ENCODE results near the gene XAB2. TPM values are rescaled to one million over a fixed set of nuclear protein-coding genes. Genes with fewer than 3 reads are reported as not detected.
A peak's percentile ranks its signal among the peaks of the same experiment; 100 is the strongest.

Gene XAB2
- total RNA-seq, 2 experiments from 2014 or later = 118 to 121 TPM

DNA sequence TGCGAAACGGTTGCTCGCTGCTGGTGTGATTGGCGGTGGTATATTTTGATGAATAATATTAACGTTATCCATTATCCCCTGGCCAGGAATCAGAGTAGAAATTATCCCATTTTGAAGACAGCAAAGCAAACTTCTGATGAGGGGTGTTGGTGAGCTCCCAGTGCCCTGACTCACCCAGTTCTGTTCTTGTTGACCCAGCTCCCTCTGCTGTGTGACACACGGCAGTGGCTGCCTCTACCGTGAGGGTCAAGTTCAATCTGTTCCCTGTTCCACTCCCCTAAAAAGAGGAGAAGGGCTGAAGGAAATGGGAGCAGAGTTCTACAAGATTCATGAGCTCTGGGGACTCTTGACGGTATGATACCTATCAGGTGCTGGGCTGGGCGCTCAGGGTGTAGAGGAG, 31.7 kb downstream of the XAB2 start:
- no peak for DNase-seq
- Histone ChIP-seq H3K4me3 (ENCODE audit: low read length) (no peak overlapping the region), H3K9me3 (ENCODE audit: control insufficient read depth in 1 of 2, insufficient read depth in 1 of 2, low read length in 2 of 2) (peaks cover 0 to 8% of the 10 kb centered on the region in 2 experiments), H3K27ac (ENCODE audit: low read depth in 1 of 2, low read length in 2 of 2) (no peak overlapping the region), H3K36me3 (ENCODE audit: insufficient read depth, low read length) (no peaks in the 10 kb centered on the region), H3K27me3 (ENCODE audit: control insufficient read depth in 1 of 2, insufficient read depth in 2 of 2, low read length in 2 of 2) (peaks cover 30 to 32% of the 10 kb centered on the region in 2 experiments), H3K4me1 (ENCODE audit: insufficient read depth, low read length) (peaks cover 11% of the 10 kb centered on the region)
- TF ChIP-seq, protein P1, sequence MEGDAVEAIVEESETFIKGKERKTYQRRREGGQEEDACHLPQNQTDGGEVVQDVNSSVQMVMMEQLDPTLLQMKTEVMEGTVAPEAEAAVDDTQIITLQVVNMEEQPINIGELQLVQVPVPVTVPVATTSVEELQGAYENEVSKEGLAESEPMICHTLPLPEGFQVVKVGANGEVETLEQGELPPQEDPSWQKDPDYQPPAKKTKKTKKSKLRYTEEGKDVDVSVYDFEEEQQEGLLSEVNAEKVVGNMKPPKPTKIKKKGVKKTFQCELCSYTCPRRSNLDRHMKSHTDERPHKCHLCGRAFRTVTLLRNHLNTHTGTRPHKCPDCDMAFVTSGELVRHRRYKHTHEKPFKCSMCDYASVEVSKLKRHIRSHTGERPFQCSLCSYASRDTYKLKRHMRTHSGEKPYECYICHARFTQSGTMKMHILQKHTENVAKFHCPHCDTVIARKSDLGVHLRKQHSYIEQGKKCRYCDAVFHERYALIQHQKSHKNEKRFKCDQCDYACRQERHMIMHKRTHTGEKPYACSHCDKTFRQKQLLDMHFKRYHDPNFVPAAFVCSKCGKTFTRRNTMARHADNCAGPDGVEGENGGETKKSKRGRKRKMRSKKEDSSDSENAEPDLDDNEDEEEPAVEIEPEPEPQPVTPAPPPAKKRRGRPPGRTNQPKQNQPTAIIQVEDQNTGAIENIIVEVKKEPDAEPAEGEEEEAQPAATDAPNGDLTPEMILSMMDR (IDR thresholded peaks at IDR 0.05) = no peak
- POLR2A ChIA-PET = interaction anchor here (0.6 to 0.9 kb wide), 2 partner anchors 32 to 798 kb away, joined by 3 to 4 read pairs; partner anchors contain the start of genes PET100 and XAB2
- Mint-ChIP-seq H3K27ac (no peak overlapping the region), H3K36me3 (ENCODE audit: low read depth) (no peaks in the 10 kb centered on the region), H3K4me1 (ENCODE audit: low read depth) (peaks cover 5% of the 10 kb centered on the region), H3K27me3 (peaks cover 57% of the 10 kb centered on the region), H3K4me3 (peak overlapping the region; percentile 20), H3K9me3 (no peaks in the 10 kb centered on the region)
- ATAC-seq (ENCODE audit: poor library complexity) = no peak
- CTCF ChIA-PET = no interaction called here
- intact Hi-C loops (cut with DNase I, micrococcal nuclease) = no loop called here

DNA sequence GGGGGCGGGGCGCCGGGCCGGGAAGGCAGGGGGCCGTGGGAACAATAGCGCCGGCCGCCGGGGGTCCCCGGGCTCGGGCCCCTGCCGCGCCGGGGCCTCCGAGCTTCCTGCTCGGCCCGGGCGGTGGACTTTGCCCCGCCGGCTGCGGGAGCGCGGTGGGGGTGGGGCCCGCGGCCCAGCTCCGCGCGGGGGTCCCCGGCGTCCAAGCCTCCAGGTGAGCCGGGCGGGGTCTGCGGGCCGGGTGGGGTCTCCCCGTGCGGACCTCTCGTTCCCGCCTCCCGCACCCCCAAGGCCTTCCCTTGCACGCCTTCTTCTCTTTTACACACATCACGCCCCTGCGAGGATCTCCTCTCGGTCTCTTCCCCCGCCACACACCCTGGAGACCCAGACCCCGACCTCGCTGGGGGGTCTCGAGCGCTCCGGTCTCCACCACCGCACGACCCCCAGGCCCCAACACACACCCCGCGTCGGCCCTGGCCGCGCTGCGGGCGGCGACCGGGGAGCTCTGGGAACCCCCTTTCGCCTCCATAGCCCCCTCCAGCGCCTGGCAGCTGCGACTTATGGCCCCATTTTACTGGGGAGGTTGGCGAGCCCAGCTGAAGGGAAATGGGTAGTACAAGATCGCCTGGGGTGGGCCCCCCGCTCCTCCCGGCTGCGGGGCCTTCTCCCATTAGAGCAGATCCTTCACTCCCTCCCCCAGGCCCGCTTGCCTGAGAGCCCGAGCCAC, 33.0 kb downstream of the XAB2 start:
- H3K27ac Mint-ChIP-seq = no peak overlapping the region
- no peak for ATAC-seq (ENCODE audit: poor library complexity)
- Histone ChIP-seq H3K27ac (ENCODE audit: low read depth in 1 of 2, low read length in 2 of 2) (no peak overlapping the region), H3K4me1 (ENCODE audit: insufficient read depth, low read length) (peaks cover 11% of the 10 kb centered on the region), H3K36me3 (ENCODE audit: insufficient read depth, low read length) (no peaks in the 10 kb centered on the region), H3K9me3 (ENCODE audit: control insufficient read depth in 1 of 2, insufficient read depth in 1 of 2, low read length in 2 of 2) (peaks cover 0 to 8% of the 10 kb centered on the region in 2 experiments), H3K4me3 (ENCODE audit: low read length) (peak overlapping the region; percentile 12), H3K27me3 (ENCODE audit: control insufficient read depth in 1 of 2, insufficient read depth in 2 of 2, low read length in 2 of 2) (peaks cover 31 to 32% of the 10 kb centered on the region in 2 experiments)
- intact Hi-C loops (cut with DNase I, micrococcal nuclease) = no loop called here
- ChIA-PET CTCF (interaction anchor here (1.5 kb wide), 1 partner anchor 28 kb away, joined by 5 read pairs; no protein-coding TSS in a partner anchor), POLR2A (no interaction called here)
- peak overlapping the region; percentile 54 for H3K4me3 Mint-ChIP-seq
- H3K36me3 Mint-ChIP-seq (ENCODE audit: low read depth) = no peaks in the 10 kb centered on the region
- no peaks in the 10 kb centered on the region for H3K9me3 Mint-ChIP-seq
- peaks cover 5% of the 10 kb centered on the region for H3K4me1 Mint-ChIP-seq (ENCODE audit: low read depth)
- H3K27me3 Mint-ChIP-seq = peaks cover 54% of the 10 kb centered on the region
- TF ChIP-seq, protein P1 (IDR thresholded peaks at IDR 0.05) = no peak
- peak in 1 of 14 experiments; percentile 29 for DNase-seq

DNA sequence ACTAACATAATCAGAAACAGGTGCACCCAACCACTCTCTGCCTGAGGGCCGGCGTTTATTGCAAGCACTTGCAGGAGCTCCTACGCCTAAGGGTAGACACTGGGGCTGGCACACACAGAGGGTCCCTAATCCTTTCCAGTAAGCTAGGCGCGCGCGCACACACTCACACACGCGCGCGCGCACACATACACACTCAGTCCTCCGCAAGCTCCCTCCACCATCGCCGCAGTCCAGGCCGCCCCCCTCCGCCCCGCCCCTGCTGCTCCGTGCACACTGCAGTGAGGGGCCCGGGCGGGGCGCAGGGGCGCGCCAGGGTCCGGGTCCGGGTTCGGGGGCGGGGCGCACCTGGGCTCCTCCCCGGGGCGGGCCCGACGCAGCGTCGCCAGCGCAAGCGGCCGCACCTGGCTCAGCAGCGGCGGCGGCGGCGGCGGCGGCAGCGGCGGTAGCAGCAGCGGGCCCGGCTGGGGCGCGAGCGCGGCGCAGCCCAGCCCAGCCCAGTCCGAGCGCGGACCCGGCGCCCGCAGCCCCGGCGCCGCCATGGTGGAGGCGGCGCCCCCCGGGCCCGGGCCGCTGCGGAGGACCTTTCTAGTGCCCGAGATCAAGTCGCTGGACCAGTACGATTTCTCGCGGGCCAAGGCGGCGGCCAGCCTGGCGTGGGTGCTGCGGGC, 33.7 kb downstream of the XAB2 start, which contains the start of gene CAMSAP3:
TSS of gene CAMSAP3 (plus strand) at position 398 of the 668 bp plus-strand sequence. CDS start at position 538, 140 bp downstream.
- Mint-ChIP-seq H3K27ac (no peak within 1 kb of the TSS), H3K4me1 (ENCODE audit: low read depth) (peaks cover 5% of the 10 kb centered on the region), H3K27me3 (peaks cover 54% of the 10 kb centered on the region), H3K9me3 (no peaks in the 10 kb centered on the region), H3K4me3 (peak within 1 kb of the TSS; percentile 80), H3K36me3 (ENCODE audit: low read depth) (no peaks in the 10 kb centered on the region)
- ATAC-seq (ENCODE audit: poor library complexity) = peak; percentile 76
- POLR2A ChIA-PET = interaction anchor here (0.7 kb wide), 1 partner anchor 34 kb away, joined by 3 read pairs; the partner anchor contains the start of genes PET100 and XAB2
- Histone ChIP-seq H3K36me3 (ENCODE audit: insufficient read depth, low read length) (no peaks in the 10 kb centered on the region), H3K27ac (ENCODE audit: low read depth in 1 of 2, low read length in 2 of 2) (no peak within 1 kb of the TSS), H3K4me1 (ENCODE audit: insufficient read depth, low read length) (peaks cover 11% of the 10 kb centered on the region), H3K27me3 (ENCODE audit: control insufficient read depth in 1 of 2, insufficient read depth in 2 of 2, low read length in 2 of 2) (peaks cover 31 to 37% of the 10 kb centered on the region in 2 experiments), H3K4me3 (ENCODE audit: low read length) (peak within 1 kb of the TSS; percentile 26), H3K9me3 (ENCODE audit: control insufficient read depth in 1 of 2, insufficient read depth in 1 of 2, low read length in 2 of 2) (peaks cover 0 to 8% of the 10 kb centered on the region in 2 experiments)
- intact Hi-C loops (cut with DNase I, micrococcal nuclease) = no loop called here
- peak in 10 of 14 experiments; percentile 16 to 66 (median 29) for DNase-seq
- TF ChIP-seq, protein P1 (IDR thresholded peaks at IDR 0.05) = no peak
- CTCF ChIA-PET = interaction anchor here (1.5 kb wide), 1 partner anchor 27 kb away, joined by 5 read pairs; no protein-coding TSS in a partner anchor

Measured in CD4-positive, alpha-beta T cell (primary cell).